ENCODE results near the gene OGA. TPM values are rescaled to one million over a fixed set of nuclear protein-coding genes. Genes with fewer than 3 reads are reported as not detected.

OGA gene
- total RNA-seq, 2 donors from 2014 or later, result 83.3 to 110 TPM

DNA sequence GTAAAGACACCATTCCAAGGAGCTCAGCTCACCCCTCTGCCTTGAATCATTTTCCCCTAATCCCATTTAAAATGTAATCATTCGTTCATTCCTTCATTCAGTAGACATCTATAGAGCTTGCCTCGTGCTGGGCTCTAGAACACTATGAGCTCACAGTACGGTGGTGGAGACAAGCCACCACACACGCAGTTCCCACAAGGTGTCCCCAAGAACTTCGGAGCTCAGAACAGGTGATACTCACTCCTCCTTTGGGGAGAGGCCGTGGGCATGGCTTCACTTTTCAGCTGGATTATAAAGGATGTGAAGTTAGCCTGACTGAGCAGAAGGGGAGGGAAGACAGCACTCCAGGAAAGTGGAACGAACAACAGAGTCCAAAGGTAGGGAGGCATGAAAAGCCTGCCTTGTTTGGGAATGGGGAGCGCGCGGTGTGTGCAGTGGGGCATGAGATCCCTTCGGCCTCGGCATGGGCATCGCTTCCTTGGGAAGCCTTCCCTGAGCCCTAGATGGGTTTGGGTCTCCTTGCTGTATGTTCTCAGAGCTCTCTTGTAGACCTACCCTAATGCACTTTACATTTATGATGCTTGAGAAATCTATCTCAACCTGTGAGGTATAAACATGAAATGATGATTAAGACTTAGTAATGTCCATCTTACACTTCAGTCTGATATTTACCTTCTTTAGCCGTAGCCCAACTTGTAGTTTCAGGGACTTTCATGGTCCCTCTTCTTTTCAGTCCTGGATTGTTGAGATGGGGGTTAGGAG, 809 bp upstream of the OGA start:
- Histone ChIP-seq H3K9me3 (no peaks in the 10 kb centered on the region), H3K27me3 (no peaks in the 10 kb centered on the region), H3K27ac (peak overlapping the region; percentile 65 to 91 (median 80)), H3K4me3 (no peak overlapping the region), H3K4me1 (peaks cover 25% of the 10 kb centered on the region), H3K36me3 (replicated peaks in 1 of 2; ENCODE audit: insufficient read depth in 1 of 2, low read depth in 2 of 2) (no peaks in the 10 kb centered on the region)
- WGBS, 2 donors, result 29 to 44% methylated on average over 13 to 14 of the region's 14 CpGs
- intact Hi-C loops (cut with DNase I), result no loop called here
- DNase-seq, result peak in 1 of 4 donors; percentile 42
- peak; percentile 0 for ATAC-seq
- no peak for TF ChIP-seq CTCF (IDR thresholded peaks at IDR 0.05)
- no peak for TF ChIP-seq POLR2A (IDR thresholded peaks at IDR 0.05)

GRCh38 chr10:101817337-101818118, 716 bp downstream of the OGA start:
- intact Hi-C loops (cut with DNase I), result no loop called here
- Histone ChIP-seq H3K27ac (peak overlapping the region; percentile 71 to 91 (median 80)), H3K36me3 (replicated peaks in 1 of 2; ENCODE audit: insufficient read depth in 1 of 2, low read depth in 2 of 2) (no peaks in the 10 kb centered on the region), H3K27me3 (no peaks in the 10 kb centered on the region), H3K9me3 (no peaks in the 10 kb centered on the region), H3K4me1 (peaks cover 29% of the 10 kb centered on the region), H3K4me3 (peak overlapping the region; percentile 97 to 98)
- TF ChIP-seq POLR2A (IDR thresholded peaks at IDR 0.05) (peak in 1 of 3 donors; percentile 26), CTCF (IDR thresholded peaks at IDR 0.05) (no peak)
- DNase-seq, result peak; percentile 76 to 87 (median 84)
- 1 to 2% methylated on average over 13 to 44 of the region's 44 CpGs for WGBS, 2 donors
- ATAC-seq, result peak; percentile 7

DNA sequence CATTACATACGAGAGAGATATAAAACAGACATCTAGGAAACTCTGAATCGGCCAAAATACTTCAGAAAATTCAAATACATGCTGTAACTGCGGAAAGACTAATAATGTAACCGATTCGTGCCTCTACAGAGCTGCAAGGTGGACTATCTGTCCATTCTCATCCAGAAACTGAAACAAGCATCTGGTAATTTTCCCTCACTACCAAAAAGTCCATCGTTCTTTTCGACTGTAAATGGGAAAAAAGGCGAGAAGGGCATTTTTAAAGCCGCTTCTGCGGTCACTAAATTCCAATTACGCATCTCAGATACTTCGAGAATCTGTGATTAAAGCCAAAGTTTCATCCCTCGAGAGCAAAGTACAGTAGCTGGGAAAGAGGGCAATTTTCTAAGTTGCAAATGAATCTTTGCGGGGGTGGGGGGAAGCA, 1.3 kb downstream of the OGA start:
- 0 to 1% methylated on average over 14 of the region's 14 CpGs for WGBS, 2 donors

DNA sequence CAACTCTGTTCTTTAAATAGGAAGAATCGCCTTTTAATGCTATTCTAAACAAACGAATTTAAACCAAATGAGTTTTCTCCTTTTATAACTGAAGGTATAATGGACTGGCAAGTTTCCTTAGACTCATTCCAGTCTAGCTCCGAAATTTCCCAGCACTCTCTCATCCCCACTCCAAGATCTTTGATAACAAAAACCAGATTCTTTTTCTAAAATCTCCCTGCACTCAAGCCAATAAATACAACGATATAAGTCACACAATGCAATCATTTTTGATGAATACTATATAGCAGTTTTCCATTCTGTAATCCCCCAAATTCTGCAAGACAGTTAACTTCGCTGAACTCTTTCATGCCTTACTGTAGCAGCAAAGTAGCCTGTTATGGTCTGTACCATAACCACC, 1.9 kb downstream of the OGA start:
- TF ChIP-seq CTCF (IDR thresholded peaks at IDR 0.05) (no peak), POLR2A (IDR thresholded peaks at IDR 0.05) (no peak)
- Histone ChIP-seq H3K27me3 (no peaks in the 10 kb centered on the region), H3K36me3 (replicated peaks in 1 of 2; ENCODE audit: insufficient read depth in 1 of 2, low read depth in 2 of 2) (no peaks in the 10 kb centered on the region), H3K27ac (peak overlapping the region in 1 of 4 donors; percentile 71), H3K4me1 (peaks cover 29% of the 10 kb centered on the region), H3K4me3 (peak overlapping the region; percentile 97 to 98), H3K9me3 (no peaks in the 10 kb centered on the region)
- 1% methylated on average over 5 of the region's 5 CpGs for WGBS, 2 donors
- ATAC-seq (no peak), DNase-seq (no peak)
- intact Hi-C loops (cut with DNase I), result no loop called here

More for the DNA sequence above, 1.3 kb downstream of the OGA start:
- H3K4me1 ChIP-seq, result peaks cover 29% of the 10 kb centered on the region
- peak overlapping the region; percentile 97 to 98 for H3K4me3 ChIP-seq
- ATAC-seq (no peak), DNase-seq (no peak)
- no peaks in the 10 kb centered on the region for H3K27me3 ChIP-seq
- no peaks in the 10 kb centered on the region for H3K36me3 ChIP-seq (replicated peaks in 1 of 2; ENCODE audit: insufficient read depth in 1 of 2, low read depth in 2 of 2)
- TF ChIP-seq POLR2A (IDR thresholded peaks at IDR 0.05), result no peak
- no peak for TF ChIP-seq CTCF (IDR thresholded peaks at IDR 0.05)
- no peaks in the 10 kb centered on the region for H3K9me3 ChIP-seq
- H3K27ac ChIP-seq, result peak overlapping the region in 3 of 4 donors; percentile 71 to 91 (median 89)
- intact Hi-C loops (cut with DNase I), result no loop called here
